ENCODE measurements around the gene PLEKHM2.

DNA sequence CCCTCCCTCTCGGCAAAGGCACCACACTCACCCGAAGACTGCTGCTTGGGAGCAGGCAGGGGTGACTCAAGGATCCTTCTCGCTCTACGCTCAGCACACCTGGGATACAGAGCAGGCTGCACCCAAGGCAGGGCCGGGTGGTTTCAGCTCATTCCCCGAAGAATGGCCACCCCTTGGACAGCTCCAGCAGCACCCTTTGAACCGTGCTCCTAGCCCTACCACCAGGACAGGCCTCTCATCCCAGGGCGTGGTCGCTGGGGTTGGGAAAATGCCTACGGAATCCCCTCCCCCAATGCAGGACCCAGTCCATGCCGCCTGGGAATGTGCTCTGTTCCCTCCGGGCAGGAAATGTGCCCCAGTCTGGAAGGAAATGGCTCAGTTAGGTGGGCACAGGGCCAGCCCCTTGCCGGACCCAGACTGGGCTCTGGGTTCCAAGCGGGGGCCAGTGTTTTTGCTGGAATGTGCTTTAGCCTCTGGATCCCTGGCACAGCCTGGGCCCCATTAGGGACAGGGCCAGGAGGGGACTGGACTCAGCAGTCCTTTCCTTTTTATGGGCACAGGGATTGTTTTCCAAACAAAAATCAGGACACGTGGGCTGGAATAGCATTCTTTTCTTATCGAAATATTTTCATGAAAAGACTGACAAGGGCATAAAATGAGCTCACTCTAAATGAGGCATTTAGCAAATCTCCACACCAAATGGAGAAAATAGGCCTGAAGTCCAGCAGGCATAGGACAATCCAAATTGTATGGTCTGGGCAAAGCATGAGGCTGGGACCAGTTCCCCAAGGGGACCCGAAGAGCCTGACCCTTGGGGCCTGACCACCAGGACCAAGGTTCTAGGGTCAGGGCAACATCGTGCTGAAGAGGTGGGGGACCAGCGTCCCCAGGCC is 65.5 kb downstream of the PLEKHM2 start:
- TF ChIP-seq POLR2A (IDR thresholded peaks at IDR 0.05; ENCODE audit: low read length) (no peak), GATA1 (IDR thresholded peaks at IDR 0.05; ENCODE audit: low read depth, low read length) (no peak)
